ENCODE data around the gene ALDH7A1. TPM values are rescaled to one million over a fixed set of nuclear protein-coding genes. Genes with fewer than 3 reads are reported as not detected.

ALDH7A1 gene
- total and polyA plus RNA-seq, 2 donors (not counting 1 experiment from before 2014, with no cell fraction given): 0.78 to 3.3 TPM

DNA sequence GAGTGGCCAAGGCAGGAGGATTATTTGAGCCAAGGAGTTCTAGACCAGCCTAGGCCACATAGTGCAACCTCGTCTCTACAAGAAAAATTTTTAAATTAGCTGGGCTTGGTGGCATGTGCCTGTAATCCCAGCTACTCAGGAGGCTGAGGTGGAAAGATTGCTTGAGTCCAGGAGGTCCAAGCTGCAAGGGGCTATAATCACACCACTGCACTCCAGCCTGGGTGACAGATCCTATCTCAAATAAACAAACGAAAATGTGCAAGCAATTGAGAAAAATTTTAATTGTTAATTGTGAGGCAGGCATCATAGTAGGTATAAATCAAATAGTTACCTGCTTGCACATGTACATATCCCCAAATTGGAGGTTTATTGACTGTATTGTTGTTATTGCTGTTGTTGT is 15.3 kb downstream of the ALDH7A1 start:
- H3K9me3 Mint-ChIP-seq (ENCODE audit: insufficient read depth): no peaks in the 10 kb centered on the region
- H3K4me1 Mint-ChIP-seq: no peaks in the 10 kb centered on the region
- H3K27me3 Mint-ChIP-seq: no peaks in the 10 kb centered on the region
- Histone ChIP-seq H3K9me3 (ENCODE audit: control extremely low read depth in 1 of 3, control insufficient read depth in 2 of 3, insufficient read depth in 1 of 3, low read length in 2 of 3) (no peaks in the 10 kb centered on the region), H3K79me2 (ENCODE audit: control insufficient read depth, insufficient read depth, low read length) (no peaks in the 10 kb centered on the region), H3K27me3 (replicated peaks in 1 of 4; ENCODE audit: control extremely low read depth in 1 of 4, control insufficient read depth in 3 of 4, insufficient read depth in 4 of 4, low read length in 3 of 4) (no peaks in the 10 kb centered on the region), H3K4me2 (replicated peaks; ENCODE audit: low read depth, low read length, poor library complexity, severe bottlenecking) (no peak overlapping the region), H2AFZ (ENCODE audit: insufficient read depth, low read depth, low read length, poor library complexity, severe bottlenecking) (no peak overlapping the region), H4K20me1 (ENCODE audit: control insufficient read depth, insufficient read depth, low read length, poor library complexity, severe bottlenecking) (no peaks in the 10 kb centered on the region), H3K27ac (ENCODE audit: low read length in 2 of 2) (no peak overlapping the region), H3K36me3 (replicated peaks in 1 of 2; ENCODE audit: control extremely low read depth in 1 of 2, control insufficient read depth in 1 of 2, extremely low read depth in 1 of 2, insufficient read depth in 2 of 2, low read length in 1 of 2) (no peaks in the 10 kb centered on the region), H3K9ac (ENCODE audit: low read length) (no peak overlapping the region), H3K4me1 (ENCODE audit: control insufficient read depth in 2 of 2, insufficient read depth in 2 of 2, low read length in 2 of 2) (no peaks in the 10 kb centered on the region), H3K4me3 (ENCODE audit: control extremely low read depth in 1 of 5, extremely low read depth in 1 of 5, insufficient read depth in 1 of 5, low read depth in 2 of 5, low read length in 4 of 5) (no peak overlapping the region)
- ATAC-seq (ENCODE audit: low read depth) (no peak), DNase-seq (no peak)
- TF ChIP-seq, protein P1, sequence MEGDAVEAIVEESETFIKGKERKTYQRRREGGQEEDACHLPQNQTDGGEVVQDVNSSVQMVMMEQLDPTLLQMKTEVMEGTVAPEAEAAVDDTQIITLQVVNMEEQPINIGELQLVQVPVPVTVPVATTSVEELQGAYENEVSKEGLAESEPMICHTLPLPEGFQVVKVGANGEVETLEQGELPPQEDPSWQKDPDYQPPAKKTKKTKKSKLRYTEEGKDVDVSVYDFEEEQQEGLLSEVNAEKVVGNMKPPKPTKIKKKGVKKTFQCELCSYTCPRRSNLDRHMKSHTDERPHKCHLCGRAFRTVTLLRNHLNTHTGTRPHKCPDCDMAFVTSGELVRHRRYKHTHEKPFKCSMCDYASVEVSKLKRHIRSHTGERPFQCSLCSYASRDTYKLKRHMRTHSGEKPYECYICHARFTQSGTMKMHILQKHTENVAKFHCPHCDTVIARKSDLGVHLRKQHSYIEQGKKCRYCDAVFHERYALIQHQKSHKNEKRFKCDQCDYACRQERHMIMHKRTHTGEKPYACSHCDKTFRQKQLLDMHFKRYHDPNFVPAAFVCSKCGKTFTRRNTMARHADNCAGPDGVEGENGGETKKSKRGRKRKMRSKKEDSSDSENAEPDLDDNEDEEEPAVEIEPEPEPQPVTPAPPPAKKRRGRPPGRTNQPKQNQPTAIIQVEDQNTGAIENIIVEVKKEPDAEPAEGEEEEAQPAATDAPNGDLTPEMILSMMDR (IDR thresholded peaks at IDR 0.05): no peak
- no peak for TF ChIP-seq EZH2 (IDR thresholded peaks at IDR 0.05; ENCODE audit: borderline replicate concordance, insufficient read depth, low read depth, low read length, poor library complexity, severe bottlenecking)
- H3K27ac Mint-ChIP-seq: no peak overlapping the region
- ChIA-PET CTCF (interaction anchor here (0.9 kb wide), 1 partner anchor 26 kb away, joined by 3 read pairs; no protein-coding TSS in a partner anchor), POLR2A (no interaction called here)
- intact Hi-C loops (cut with micrococcal nuclease): no loop called here
- H3K4me3 Mint-ChIP-seq: no peak overlapping the region
- WGBS (ENCODE audit: insufficient coverage): no CpG with 5 or more reads among the region's 2 CpGs

DNA sequence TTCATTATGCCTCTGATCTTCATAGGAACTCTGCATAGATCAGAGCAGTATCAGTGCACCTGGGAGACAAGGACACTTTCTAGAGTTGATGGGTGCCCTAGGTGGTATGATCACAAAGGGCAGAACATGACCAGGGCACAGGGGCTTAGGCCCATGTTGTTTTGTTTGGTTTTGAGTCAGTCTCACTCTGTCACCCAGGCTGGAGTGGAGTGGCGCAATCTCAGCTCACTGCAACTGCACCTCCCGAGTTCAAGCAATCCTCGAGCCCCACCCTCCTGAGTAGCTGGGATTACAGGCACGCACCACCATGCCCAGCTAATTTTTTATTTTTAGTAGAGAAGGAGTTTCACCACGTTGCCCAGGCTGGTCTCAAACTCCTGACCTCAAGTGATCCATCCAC is 17.6 kb downstream of the ALDH7A1 start:
- TF ChIP-seq, protein P1 (IDR thresholded peaks at IDR 0.05): no peak
- TF ChIP-seq EZH2 (IDR thresholded peaks at IDR 0.05; ENCODE audit: borderline replicate concordance, insufficient read depth, low read depth, low read length, poor library complexity, severe bottlenecking): no peak
- Histone ChIP-seq H3K36me3 (replicated peaks in 1 of 2; ENCODE audit: control extremely low read depth in 1 of 2, control insufficient read depth in 1 of 2, extremely low read depth in 1 of 2, insufficient read depth in 2 of 2, low read length in 1 of 2) (no peaks in the 10 kb centered on the region), H3K9ac (ENCODE audit: low read length) (no peak overlapping the region), H3K9me3 (ENCODE audit: control extremely low read depth in 1 of 3, control insufficient read depth in 2 of 3, insufficient read depth in 1 of 3, low read length in 2 of 3) (no peaks in the 10 kb centered on the region), H3K4me3 (ENCODE audit: control extremely low read depth in 1 of 5, extremely low read depth in 1 of 5, insufficient read depth in 1 of 5, low read depth in 2 of 5, low read length in 4 of 5) (no peak overlapping the region), H3K4me2 (replicated peaks; ENCODE audit: low read depth, low read length, poor library complexity, severe bottlenecking) (no peak overlapping the region), H3K27me3 (replicated peaks in 1 of 4; ENCODE audit: control extremely low read depth in 1 of 4, control insufficient read depth in 3 of 4, insufficient read depth in 4 of 4, low read length in 3 of 4) (no peaks in the 10 kb centered on the region), H2AFZ (ENCODE audit: insufficient read depth, low read depth, low read length, poor library complexity, severe bottlenecking) (no peak overlapping the region), H3K79me2 (ENCODE audit: control insufficient read depth, insufficient read depth, low read length) (no peaks in the 10 kb centered on the region), H3K4me1 (ENCODE audit: control insufficient read depth in 2 of 2, insufficient read depth in 2 of 2, low read length in 2 of 2) (no peaks in the 10 kb centered on the region), H3K27ac (ENCODE audit: low read length in 2 of 2) (no peak overlapping the region), H4K20me1 (ENCODE audit: control insufficient read depth, insufficient read depth, low read length, poor library complexity, severe bottlenecking) (no peaks in the 10 kb centered on the region)
- ChIA-PET CTCF (no interaction called here), POLR2A (no interaction called here)
- Mint-ChIP-seq H3K4me1 (no peaks in the 10 kb centered on the region), H3K9me3 (ENCODE audit: insufficient read depth) (no peaks in the 10 kb centered on the region), H3K4me3 (no peak overlapping the region), H3K27me3 (no peaks in the 10 kb centered on the region), H3K27ac (no peak overlapping the region)
- intact Hi-C loops (cut with micrococcal nuclease): no loop called here
- DNase-seq (no peak), ATAC-seq (ENCODE audit: low read depth) (no peak)
- WGBS (ENCODE audit: insufficient coverage): 90% methylated on average over 2 of the region's 5 CpGs

Data from B cell (primary cell).